NCI-H146 treated with DMSO at 0.1 percent for 48 hours (cell line): ENCODE results near the gene SARS2.
"Not testable (repeated sequence)": the region's sequence is repeated elsewhere in the genome, so short reads cannot be mapped to it uniquely, and the experiment has no call there.

Source experiments
- DNase-seq: peaks from one replicate; lab custom pipeline; 2025; ENCODE audit not compliant: unreplicated experiment; lab: John Stamatoyannopoulos, UW

SARS2 gene

GRCh38 chr19:38946229-38947010 lies 15.9 kb upstream of the SARS2 start:
- no peak for DNase-seq

DNA sequence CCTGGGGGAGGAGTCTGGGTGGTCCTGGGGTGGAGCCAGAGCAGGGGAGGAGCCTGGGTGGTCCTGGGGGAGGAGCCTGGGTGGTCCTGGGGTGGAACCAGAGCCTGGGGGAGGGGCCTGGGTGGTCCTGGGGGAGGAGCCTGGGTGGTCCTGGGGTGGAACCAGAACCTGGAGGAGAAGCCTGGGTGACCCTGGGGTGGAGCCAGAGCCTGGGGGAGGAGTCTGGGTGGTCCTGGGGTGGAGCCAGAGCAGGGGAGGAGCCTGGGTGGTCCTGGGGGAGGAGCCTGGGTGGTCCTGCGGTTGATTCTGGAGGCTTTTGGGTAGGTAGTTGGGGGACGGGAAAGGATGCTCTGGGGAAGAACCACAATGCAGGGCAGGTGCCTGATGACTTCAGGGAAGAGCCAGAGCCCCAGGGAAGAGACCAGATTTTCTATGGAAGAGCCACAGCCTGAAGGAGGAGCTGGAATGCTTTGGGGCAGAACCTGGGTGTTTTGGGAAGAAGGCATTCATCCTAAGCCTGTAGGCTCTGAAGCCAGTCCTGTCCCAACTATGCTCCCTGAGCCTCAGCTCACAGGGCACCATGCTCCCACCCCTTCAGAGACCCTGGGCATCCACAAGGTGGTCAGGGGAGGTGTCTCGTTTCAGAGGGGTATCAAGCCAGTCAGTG lies 15.1 kb upstream of the SARS2 start:
- no peak for DNase-seq

GRCh38 chr19:38944981-38945506 lies 14.5 kb upstream of the SARS2 start:
- DNase-seq: peak; percentile 17

GRCh38 chr19:38942471-38943181 lies 12.1 kb upstream of the SARS2 start:
- DNase-seq: no peak

GRCh38 chr19:38941979-38942378 lies 11.4 kb upstream of the SARS2 start:
- no peak for DNase-seq

GRCh38 chr19:38941466-38941865 lies 10.9 kb upstream of the SARS2 start:
- DNase-seq: not testable (repeated sequence)

DNA sequence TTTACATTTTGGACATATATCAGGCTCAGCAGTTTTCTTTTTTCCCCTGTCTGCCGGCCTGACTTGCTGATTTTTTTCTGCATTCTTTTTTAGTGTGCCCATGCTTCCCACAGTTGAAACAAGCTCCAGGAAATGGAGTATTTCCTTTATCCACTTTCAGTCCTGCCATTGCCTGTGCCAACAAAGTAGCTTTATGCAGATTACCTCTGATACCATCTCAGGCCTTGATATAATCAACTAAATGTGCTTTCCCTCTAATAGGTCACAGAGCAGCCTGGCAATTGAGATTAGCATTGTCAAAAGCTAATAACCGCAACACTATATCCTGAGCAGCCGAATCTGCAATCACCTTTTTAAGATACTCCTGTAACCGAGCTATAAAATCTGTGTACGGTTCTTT lies 9.4 kb upstream of the SARS2 start:
- DNase-seq: no peak

- DNase-seq: no peak
Measured at GRCh38 chr19:38933544-38933943, 3.0 kb upstream of the SARS2 start.

DNA sequence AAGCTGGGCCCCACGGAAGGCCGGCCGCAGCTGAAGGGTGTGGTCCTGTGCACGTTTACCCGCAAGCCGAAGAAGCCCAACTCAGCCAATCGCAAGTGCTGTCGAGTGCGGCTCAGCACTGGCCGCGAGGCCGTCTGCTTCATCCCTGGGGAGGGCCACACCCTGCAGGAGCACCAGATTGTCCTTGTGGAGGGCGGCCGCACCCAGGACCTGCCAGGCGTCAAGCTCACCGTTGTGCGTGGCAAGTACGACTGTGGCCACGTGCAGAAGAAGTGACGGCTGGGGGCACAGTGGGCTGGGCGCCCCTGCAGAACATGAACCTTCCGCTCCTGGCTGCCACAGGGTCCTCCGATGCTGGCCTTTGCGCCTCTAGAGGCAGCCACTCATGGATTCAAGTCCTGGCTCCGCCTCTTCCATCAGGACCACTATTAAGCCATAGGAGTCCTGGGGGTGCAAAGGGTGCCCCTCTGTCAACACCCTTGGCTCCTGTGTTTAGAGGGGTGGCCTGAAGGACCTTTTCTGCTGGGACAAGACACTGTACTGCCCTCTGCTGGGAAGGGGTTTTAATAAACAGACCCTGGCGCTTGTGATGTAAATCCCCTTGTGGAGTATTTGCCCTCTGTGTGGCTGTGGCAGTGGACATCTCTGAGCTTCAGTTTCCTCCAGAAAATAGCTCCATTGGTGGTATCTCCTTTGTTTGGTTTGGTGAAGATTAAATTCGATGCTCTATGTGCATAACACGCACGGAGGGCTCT lies 2.0 kb upstream of the SARS2 start:
- DNase-seq: peak; percentile 9

DNA sequence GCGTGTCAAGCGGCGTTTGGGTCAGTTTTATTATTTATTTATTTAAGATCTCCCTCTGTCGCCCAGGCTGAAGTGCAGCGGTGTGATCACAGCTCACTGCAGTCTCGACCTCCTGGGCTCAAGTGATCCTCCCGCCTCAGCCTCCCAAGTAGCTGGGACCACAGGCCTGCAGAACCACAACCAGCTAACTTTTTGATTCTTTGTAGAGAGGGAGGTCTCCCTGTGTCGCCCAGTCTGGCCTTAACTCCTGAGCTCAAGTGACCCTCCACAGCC lies 894 bp upstream of the SARS2 start:
- DNase-seq: no peak

DNA sequence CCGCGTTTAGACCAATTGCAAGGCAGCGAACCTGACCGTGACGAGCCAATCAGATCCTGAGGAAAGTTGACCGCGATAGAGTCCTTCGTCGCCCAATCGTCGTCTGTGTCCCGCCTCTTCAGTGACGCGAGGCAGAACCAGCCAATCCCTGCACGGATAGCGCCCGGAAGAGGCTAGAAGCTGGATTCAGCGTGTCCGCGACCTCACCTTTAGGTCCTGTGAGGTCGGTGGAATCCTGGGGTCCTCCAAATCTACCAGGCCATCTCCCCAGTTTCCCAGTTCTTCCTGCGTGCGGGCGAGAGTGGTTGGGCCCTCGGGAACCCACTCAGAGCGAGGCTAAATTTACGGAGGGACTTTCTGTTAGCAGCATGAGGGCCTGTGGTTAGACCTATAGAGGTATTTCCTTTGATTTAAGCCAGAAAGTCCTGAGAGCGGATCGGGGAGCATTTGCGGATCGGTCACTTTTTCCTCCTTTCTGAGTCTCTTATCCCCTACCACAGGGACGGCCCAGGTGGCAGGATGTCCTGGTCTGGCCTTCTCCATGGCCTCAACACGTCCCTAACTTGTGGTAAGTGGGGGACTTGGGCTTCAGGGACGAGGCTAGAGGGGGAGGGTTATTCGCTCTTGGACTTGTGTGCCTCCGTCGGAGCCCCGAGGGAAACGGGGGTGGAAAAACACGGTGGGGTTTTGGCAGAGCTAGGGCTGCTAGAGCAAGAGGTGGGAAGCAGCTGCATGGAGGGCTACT lies 385 bp upstream of the SARS2 start, which contains the start of gene MRPS12:
TSS of gene MRPS12 (plus strand) at position 169 of the 745 bp plus-strand sequence. CDS start at position 520, 351 bp downstream.
- peak; percentile 98 for DNase-seq

GRCh38 chr19:38928391-38929001 lies 2.1 kb downstream of the SARS2 start:
- DNase-seq: no peak

DNA sequence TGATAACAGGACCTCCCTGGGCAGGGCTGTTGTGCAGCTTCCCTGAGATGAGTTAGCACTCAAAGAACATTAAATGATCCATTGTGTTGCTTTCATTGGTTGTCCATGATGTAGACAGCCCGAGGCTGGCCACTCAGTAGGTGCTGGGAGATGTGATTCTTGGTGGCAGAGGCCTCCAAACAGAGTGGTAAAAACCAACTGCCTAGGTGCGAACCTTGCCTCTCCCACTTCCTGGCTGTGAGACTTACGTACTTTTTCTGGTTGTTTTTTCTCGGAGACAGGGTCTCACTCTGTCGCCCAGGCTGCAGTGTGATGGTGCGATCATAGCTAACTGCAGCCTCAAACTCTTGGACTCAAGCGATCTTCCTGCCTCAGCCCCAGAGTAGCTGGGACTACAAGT lies 6.2 kb downstream of the SARS2 start:
- DNase-seq: no peak

- no peak for DNase-seq
Measured at GRCh38 chr19:38922482-38922881, 8.1 kb downstream of the SARS2 start.

- no peak for DNase-seq
Measured at GRCh38 chr19:38921420-38922274, 8.9 kb downstream of the SARS2 start.

GRCh38 chr19:38920602-38921419 lies 9.8 kb downstream of the SARS2 start:
- no peak for DNase-seq

GRCh38 chr19:38919837-38920601 lies 10.5 kb downstream of the SARS2 start:
- no peak for DNase-seq
